CD4-positive, alpha-beta T cell treated with Interferon gamma for 1 hour (primary cell): Measurements from ENCODE around the gene TAS2R43.
"Not testable (repeated sequence)": the region's sequence is repeated elsewhere in the genome, so short reads cannot be mapped to it uniquely, and the experiment has no call there.

Experiments
- DNase-seq: peaks from one replicate; pipeline ENCODE4 v3.0.0-alpha.2; 2020

TAS2R43 gene, protein sequence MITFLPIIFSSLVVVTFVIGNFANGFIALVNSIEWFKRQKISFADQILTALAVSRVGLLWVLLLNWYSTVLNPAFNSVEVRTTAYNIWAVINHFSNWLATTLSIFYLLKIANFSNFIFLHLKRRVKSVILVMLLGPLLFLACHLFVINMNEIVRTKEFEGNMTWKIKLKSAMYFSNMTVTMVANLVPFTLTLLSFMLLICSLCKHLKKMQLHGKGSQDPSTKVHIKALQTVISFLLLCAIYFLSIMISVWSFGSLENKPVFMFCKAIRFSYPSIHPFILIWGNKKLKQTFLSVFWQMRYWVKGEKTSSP

DNA sequence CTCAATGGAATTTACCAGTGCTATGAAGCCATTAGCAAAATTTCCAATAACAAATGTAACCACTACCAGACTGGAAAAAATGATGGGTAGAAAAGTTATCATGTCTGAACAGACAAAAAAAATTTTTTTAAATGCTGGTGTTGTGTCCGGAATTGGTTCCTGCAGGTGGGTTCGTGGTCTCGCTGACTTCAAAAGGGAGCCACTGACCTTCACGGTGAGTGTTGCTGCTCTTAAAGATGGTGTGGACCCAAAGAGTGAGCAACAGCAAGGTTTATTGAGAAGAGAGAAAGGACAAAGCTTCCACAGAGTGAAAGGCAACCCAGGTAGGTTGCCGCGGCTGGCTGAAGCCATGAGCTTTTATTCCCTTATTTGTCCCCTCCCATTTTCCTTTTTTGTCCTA lies at the start of gene TAS2R43:
Gene TAS2R43, minus strand, starts transcription at position 186 of the 400 bp plus-strand sequence. Its CDS starts 84 bp downstream, at position 102.
- DNase-seq = no peak

DNA sequence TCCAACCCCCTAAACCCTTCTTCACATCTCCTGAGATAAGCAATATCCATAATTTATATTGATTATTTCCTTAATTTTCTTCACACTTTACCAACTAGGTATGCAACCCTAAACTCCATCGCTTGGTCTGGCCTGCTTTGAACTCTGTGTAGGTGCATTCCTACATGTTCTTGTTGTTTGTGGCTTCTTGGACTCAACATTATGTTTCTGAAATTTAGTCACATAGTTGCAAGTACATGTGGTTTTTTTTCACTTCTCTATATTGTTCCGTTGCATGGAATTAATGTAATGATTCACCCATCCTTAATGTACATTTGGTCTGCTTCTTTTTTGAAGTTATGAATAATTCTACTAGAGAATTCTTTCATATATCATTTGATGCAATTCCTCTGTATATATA lies 44.0 kb upstream of the TAS2R43 start:
- DNase-seq = no peak

DNA sequence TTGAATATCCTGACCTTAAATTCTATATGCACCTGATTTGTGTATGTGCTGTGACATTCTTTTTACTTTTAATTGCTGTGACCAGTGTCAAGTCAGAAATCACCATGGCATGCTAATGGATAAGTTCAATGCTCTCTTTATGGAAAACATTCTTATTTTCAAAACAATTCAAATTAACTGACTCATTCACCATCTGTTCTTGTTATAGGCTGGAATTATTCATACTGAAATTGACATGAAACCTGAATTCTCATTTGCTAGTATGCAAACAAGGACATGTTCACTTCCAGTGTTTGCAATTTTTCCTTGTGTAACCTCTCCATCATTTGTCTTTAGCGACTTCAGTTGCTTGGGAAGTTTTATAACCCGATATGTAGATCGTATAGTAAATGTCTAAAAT lies 42.2 kb upstream of the TAS2R43 start, which contains the start of gene TAS2R30:
Gene TAS2R30, minus strand, starts transcription at position 340 of the 400 bp plus-strand sequence. CDS start 400 bp downstream, outside the sequence.
- no peak for DNase-seq

DNA sequence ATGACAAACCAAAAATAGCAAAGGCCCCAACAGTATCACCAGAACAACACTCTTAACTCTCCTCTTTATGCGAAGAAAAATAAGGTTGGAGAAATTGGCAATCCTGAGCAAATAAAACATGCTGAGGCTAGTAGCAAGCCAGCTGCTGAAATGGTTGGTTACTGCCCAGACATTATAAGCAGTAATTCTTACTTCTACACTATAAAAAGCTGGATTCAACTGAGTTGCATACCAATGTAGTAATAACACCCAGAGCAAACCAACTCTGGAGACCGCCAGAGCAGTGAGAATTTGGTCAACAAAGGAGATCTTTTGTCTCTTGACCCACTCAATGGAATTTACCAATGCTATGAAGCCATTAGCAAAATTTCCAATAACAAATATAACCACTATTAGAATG lies 41.7 kb upstream of the TAS2R43 start:
- no peak for DNase-seq

DNA sequence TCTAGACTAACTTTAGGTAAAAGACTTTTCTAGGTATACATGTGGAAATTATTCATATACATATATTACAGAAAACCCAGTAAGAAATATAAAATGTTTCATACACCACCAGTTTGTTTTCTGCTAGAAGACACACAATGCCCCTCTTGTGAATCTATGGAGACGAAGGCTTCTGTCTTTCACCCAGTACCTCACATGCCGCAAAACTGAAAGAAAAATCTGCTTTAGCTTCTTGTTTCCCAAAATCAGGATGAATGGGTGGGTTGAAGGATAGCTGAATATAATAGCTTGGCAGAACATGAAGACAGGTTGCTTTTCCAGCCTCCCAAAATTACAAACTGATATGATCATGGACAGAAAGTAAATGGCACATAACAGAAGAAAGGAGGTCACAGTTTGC lies 41.0 kb upstream of the TAS2R43 start:
- no peak for DNase-seq

DNA sequence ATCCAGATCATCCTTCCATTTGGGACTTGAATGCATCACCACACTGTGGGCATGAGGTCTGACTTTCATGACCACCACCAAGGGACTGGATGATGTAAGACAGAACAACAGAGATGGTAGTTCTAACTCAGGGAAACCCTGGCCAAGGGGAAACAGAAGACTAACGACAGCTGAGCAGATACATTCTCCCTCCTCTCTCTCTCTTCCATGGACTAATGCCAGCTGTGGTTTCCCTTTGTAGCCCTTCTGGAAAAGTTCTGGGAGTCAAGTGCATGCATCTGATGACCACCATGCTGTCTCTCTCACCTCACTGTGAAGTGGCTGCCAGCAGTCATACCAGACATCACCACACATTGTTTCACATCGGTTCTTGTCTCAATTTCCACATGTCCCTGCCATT lies 38.9 kb upstream of the TAS2R43 start:
- no peak for DNase-seq

DNA sequence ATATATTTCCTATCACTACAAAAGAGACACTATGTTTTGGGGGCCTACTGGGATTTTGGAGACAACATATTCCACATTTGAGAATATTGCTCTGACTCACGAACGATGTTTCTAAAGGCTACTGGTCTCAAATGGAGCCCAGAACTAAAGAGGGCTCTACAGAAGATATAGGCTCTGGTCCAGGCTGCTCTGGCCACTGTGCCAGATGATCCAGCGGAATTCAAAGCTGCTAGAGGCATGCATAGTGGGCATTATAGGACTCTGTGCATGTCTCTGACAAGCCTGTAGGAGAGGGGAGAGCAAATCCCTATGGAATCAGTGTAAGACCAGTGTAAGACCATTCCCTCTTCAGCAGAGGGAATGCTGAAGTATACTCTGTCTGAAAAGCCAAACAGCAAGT lies 38.3 kb upstream of the TAS2R43 start:
- no peak for DNase-seq

DNA sequence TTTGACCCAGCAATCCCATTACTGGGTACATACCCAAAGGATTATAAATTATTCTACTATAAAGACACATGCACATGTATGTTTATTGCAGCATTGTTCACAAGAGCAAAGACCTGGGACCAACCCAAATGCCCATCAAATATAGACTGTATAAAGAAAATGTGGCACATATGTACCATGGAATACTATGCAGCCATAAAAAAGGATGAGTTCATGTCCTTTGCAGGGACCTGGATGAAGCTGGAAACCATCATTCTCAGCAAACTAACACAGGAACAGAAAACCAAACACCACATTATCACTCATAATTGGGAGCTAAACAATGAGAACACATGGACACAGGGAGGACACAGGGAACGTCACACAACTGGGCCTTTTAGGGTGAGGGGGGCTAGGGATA lies 22.0 kb upstream of the TAS2R43 start:
- DNase-seq = not testable (repeated sequence)

DNA sequence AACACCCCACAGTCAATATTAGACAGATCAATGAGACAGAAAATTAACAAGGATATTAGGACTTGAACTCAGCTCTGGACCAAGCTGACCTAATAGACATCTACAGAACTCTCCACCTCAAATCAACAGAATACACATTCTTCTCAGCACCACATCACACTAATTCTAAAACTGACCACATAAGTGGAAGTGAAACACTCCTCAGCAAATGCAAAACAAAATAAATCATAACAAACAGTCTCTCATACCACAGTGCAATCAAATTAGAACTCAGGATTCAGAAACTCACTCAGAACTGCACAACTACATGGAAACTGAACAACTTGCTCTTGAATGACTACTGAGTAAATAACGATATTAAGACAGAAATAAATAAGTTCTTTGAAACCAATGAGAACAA lies 19.1 kb upstream of the TAS2R43 start:
- not testable (repeated sequence) for DNase-seq

DNA sequence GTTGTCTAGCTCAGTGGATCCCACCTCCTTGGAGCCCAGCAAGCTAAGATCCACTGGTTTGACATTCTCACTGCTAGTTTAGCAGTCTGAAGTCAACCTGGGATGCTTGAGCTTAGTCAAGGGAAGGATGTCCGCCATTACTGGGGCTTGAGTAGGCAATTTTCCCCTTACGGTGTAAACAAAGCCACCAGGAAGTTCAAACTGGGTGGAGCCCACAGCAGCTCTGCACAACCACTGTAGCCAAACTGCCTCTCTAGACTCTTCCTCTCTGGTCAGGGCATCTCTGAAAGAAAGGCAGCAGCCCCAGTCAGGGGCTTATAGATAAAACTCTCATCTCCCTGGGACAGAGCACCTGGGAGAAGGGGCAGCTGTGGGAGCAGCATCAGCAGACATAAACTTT lies 16.7 kb upstream of the TAS2R43 start:
- no peak for DNase-seq

DNA sequence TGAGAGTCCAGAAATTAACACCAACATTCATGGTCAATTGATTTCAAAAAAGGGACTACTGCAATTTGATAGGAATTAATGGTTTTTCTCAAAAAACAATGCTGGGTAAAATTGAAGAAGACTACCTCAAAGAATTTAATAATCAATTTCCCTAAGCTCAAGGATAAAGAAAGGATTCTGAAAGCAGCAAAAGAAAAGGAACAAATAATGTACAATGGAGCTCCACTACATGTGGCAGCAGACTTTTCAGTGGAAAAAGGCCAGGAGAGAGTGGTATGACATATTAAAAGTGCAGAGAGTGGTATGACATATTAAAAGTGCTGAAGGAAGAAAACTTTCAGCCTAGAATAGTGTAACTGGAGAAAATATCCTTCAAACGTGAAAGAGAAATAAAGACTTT lies 15.6 kb upstream of the TAS2R43 start:
- no peak for DNase-seq

DNA sequence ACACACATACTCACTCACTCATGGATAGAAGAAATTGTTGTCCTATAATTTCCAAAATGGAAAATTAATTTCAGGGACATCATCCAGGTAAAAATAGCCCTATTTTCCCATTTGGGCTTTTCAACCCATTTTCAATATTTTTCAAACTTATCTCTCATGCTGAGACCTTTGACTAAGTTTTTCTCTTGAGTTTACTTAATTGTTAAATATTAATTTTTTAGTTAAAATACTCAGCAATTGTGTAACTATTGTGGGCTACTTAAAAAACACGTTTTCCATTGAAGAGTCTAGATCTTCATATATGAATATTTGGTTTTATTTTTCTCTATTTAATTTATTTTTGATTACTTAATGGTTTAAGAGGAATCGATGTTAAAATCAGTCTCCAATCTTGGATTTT lies 14.2 kb upstream of the TAS2R43 start:
- DNase-seq = no peak

DNA sequence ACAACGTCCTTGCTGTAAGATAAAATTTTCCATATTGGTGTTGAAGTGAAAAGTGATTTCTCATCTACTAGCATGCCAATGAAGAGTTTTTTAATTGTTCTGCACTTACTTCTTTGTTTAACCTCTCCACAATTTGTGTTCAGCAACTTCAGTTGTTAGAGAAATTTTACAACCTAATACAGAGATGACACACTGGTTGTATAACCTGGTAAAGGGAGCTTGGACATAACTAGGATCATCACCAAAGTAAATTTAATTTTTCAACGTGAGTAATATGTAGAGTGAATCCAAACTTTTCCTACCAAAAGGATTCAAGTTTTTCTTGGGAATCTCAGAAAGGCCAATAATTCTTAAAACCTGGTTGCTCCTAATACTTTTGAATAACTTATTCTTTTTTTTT lies 13.4 kb upstream of the TAS2R43 start:
- no peak for DNase-seq

DNA sequence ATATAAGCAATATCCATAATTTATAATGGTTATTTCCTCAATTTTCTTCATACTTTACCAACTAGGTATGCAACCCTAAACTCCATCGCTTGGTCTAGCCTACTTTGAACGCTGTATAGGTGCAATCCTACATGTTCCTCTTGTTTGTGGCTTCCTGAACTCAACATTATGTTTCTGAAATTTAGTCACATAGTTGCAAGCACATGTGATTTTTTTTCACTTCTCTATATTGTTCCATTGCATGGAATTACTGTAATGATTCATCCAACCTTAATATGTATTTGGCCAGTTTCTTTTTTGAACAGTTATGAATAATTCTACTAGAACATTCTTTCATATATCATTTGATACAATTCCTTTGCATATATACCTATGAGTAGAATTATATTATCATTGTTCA lies 2.8 kb upstream of the TAS2R43 start:
- DNase-seq = not testable (repeated sequence)

DNA sequence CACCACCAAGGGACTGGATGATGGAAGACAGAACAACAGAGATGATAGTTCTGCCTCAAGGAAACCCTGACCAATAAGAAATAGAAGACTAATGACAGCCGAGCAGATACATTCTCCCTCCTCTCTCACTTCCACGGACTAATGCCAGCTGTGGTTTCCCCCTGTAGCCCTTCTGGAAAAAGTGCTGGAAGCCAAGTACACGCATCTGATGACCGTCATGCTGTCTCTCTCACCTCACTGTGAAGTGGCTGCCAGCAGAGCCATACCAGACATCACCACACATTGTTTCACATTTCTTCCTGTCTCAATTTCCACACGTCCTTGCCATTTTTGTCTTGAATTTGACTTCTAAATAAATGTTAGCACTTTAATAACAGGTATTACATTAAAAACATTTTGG lies 2.9 kb downstream of the TAS2R43 start:
- DNase-seq = no peak

DNA sequence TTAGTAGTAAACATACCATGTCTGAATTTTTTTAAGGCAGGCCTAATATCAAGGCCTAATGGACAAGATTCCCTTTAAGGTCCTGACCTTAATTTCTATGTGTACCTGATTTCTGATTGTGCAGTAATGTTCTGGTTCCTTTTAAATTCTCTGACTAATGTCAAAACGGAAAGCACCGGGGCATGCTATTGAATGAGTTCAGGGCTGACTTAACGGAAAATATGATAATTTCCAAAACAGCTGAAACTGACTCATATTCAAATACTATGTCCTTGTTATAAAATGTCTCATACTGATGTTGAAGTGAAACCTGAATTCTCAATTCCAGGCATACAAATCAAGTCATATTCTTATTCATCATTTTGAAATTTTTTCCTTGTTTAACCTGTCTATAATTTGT lies 6.7 kb downstream of the TAS2R43 start:
- DNase-seq = no peak

DNA sequence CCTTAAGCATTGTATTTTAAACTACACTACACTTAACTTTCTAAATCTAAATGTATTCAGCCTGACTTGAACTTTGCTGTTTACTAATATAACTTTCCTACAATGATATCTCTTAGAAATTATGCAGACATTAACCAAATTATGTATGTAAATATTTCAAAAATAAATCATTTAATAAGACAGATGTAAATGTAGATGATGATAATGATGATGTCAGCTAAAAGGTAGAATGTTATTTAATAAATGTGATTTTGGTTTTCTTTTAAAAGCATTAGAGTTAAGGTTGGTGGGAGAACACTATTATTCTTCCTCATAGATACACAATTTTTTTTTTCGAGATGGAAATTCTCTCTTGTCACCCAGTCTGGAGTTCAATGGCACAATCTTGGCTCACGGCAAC lies 10.1 kb downstream of the TAS2R43 start:
- no peak for DNase-seq

DNA sequence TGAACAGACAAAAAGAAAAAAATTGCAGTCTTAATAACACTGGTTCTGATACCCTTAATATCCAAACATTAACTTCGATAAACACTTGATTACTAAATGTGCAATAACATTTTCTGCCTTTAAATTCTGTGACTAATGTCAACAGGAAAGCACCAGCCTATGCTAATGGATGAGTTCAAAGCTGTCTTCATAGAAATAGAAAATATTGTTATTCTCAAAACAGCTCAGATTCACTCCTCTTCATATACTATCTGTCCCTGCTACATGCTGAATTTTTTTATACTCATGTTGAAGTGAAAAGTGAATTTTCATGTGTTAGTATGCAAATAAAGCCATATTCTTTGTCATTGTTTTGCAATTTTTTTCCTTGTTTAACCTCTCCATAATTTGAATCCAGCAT lies 13.9 kb downstream of the TAS2R43 start:
- DNase-seq = no peak

DNA sequence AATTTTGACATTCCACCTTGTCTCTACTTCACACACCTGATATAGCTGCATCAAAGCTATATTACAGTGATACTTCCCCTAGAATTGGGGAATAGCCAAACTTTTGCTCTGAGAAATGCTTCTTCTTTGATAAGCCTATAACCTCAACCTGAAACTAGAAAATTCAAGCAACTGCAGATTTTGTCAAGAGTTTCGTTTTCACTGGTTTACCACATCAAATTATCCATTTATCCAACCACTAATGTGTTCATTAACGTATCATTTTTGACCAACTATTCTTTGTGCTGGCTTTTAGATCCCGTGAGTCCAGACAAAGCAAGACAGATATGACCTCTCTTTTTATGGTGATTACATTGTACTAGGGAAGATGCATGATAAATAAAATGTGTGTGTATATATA lies 16.5 kb downstream of the TAS2R43 start:
- no peak for DNase-seq

DNA sequence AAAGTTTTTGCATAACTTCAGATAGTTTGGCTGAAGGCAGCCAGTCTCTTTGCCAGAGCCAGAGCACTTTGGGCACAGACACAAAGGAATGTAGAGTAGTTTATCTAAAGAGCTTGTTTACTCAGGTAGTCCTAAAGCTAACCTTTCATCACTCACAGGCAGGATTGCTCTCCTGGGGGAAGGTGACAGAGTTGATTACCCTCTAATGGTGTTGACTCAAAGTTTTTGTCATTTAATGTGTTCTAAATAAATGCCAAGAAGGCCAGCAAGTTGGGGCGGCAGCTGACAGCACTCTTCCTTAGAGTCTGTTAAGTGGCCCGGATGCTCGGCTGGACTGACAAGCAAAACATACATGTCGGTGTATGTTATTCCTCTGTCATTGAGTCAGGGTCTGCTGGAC lies 20.7 kb downstream of the TAS2R43 start:
- DNase-seq = no peak

DNA sequence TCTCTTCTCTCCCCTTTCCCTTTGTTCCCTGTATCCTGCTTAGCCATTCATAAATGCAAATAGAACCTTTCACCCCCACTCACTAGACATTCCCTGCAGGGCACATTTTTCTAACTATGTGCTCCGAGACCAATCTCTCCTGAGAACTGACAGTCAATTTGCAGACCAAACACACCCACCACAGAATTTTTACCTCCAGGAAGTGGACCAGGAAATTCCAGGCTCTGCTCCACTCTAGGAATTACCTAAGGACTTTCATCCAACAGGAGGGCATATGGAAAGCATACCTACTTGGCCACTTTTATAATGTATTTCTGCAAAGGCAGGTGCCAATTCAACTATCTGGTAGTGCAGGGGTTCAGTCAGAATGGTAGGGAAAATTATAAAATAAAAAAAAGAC lies 21.1 kb downstream of the TAS2R43 start:
- no peak for DNase-seq

DNA sequence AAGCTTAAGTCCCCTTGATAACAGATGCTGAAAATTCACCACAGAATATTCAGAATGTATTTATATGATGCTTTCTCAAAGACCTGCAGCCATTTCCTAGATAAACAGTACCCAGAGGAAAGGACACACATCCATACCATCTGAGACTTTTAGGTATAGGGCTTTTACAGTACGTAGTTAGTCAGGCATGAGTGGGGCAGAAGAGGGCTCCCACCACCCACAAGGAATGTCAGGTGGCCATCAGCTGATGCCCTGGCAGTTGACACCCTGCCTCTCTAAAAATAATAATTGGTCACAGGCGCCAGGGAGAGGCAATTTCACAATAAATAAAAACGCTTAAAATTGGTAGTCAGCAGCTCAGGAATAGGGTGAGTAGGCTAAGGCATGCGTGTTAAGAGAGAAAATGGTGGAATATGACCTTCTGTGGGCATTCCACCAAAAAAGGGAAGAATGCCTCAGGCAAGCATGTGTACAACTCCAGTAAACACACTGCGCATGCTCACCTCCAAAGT lies 22.2 kb downstream of the TAS2R43 start:
- no peak for DNase-seq

DNA sequence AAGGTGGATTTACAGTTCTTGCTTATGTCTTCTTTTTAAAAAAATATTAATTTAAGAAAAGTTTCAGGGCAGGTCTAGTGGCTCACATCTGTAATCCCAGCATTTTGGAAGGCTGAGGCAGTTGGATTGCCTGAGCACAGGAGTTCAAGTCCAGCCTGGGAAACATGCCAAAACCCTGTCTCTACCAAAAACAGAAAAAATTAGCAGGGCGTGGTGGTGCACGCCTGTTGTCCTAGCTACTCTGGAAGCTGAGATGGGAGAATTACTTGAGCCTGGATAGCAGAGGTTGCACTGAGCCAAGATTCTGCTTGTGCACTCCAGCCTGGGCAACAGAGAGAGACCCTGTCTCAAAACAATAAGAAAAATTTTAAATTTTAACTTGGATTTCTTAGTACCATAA lies 24.6 kb downstream of the TAS2R43 start:
- DNase-seq = no peak

DNA sequence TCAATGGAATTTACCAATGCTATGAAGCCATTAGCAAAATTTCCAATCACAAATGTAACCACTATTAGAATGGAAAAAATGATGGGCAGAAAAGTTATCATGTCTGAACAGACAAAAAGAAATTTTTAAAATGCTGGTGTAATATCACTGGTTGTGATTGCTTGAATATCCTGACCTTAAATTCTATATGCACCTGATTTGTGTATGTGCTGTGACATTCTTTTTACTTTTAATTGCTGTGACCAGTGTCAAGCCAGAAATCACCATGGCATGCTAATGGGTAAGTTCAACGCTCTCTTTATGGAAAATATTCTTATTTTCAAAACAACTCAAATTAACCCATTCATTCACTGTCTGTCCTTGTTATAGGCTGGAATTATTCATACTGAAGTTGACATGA lies 29.9 kb downstream of the TAS2R43 start, which contains the start of gene TAS2R46:
Gene TAS2R46, minus strand, starts transcription at position 101 of the 400 bp plus-strand sequence. Its CDS starts 0 bp downstream, at position 101.
- not testable (repeated sequence) for DNase-seq

DNA sequence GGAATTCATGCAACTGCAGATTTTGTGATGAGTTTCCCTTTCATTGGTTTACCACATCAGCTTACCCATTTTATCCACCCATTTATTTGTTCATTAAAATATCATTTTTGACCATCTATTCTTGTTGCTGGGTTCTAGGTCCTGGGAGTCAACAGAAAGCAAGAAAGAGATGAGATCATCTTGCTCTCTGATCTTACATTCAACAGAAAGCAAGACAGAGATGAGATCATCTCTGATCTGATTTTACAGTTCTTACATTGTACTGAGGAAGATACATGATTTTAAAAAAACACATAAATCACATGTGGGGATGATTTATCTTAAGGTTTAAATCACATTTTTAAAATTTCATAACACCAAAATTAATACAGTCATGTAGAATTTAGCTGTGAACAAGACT lies 32.3 kb downstream of the TAS2R43 start:
- DNase-seq = no peak
